HG03439 (cell line): ENCODE data around the gene QRFP.

ENCODE experiments used
- ATAC-seq: cut with Tn5 transposase; IDR thresholded peaks from one replicate; pipeline ENCODE4 v1.9.1; 2021; ENCODE audit warnings: mild to moderate bottlenecking, moderate library complexity; ENCODE audit not compliant: unreplicated experiment

QRFP gene

DNA sequence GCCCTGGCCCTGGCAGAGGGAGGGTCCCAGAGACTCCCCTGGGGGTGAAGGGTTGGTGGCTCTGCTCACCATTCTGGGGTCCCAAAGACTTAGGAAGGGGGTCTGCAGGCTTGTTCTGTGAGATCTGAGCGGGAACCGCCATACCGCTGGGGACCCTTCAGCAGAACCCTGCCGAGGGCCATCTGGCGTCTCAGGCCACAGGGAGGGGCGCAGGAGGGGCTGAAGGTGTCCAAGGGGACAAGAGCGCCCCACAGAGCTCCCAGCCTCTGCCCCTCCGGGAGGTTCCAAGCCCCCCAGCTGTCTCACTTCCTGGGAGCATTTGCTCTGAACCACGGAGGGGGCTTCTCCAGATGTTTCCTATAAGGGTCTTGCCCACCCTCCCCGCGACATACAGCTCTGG lies 37.6 kb upstream of the QRFP start:
- ATAC-seq, result no peak

DNA sequence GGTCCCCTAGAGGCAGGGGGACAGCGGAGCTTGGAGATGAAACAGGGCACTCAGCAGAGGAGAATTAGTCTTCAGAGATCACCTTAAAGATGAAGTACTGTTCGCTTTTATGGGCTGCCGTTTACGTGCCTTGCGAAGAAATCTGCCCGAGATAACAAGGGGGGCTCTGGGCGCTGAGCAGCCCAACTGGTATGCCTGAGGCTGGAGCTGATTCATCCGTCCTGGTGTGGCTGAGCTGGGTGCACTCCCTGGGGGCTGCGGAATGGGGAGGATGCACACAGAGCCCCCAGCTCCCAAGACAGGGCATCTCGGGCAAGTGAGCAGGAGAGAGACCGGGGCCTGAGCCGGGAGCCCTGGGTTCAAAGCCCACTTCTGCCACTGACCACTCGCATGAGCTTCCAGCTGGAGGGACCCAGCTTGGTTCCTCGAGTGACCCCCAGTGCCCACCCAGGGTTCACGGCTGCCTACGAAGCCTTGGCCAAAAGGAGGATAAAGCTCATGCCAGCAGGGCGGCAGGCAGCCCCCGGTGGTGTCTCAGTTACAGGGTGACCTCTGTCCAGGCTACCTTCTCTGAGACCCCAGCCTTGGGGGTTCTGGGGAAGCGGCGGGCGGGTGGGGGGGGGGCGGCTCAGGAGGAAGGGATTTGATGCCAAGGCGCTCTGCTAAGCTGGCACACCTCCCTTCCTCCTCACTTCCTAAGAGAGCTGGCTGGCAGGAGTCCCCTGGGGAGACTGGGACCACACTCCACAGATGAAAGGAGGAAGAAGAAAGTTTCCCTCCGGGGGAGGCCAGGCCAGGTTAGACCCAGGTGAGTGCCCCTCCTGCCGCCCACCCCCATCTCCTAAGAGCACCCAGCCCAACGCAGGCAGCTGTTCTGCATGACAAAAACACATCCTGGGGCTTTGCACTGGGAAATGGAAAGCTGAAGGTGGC lies 36.8 kb upstream of the QRFP start:
- no peak for ATAC-seq

DNA sequence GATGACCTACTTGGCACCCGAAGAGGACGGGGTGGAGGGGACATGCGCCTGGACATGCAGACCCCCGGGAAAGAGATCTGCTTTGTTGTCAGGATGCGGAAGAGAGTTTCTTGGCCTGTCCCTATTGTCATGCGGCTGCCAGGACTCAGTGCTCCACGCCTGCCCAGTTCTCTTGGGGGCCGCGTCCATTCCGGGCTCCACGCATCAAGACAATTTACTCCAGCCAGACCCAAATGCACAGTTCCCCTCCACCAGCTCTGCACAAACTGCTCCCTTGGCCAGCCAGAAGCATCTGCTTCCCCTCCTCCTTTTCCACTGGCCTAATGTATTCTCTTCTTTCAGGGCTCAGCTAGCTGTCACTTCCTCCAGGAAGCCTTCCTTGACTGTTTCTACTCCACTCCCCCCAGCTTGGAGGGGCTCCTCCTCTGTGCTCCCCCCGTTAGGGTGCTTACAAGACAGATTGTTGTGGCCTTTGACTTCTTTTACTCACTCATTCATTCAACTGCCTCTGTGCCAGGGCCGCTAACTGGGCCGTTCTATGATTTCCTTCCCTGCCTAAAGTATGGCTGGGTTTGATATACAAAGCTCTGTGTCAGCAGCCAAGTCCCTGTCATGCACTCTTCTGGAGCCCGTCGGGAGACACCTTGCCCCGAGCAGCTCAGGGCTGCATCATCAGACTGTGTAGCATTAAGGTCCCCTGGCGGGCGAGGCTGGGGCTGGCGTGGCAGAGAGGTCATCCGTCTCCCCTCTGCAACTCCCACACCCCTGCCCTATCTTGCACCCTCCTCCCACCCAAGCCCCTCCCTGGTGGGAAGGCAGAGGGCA lies 35.9 kb upstream of the QRFP start:
- no peak for ATAC-seq

DNA sequence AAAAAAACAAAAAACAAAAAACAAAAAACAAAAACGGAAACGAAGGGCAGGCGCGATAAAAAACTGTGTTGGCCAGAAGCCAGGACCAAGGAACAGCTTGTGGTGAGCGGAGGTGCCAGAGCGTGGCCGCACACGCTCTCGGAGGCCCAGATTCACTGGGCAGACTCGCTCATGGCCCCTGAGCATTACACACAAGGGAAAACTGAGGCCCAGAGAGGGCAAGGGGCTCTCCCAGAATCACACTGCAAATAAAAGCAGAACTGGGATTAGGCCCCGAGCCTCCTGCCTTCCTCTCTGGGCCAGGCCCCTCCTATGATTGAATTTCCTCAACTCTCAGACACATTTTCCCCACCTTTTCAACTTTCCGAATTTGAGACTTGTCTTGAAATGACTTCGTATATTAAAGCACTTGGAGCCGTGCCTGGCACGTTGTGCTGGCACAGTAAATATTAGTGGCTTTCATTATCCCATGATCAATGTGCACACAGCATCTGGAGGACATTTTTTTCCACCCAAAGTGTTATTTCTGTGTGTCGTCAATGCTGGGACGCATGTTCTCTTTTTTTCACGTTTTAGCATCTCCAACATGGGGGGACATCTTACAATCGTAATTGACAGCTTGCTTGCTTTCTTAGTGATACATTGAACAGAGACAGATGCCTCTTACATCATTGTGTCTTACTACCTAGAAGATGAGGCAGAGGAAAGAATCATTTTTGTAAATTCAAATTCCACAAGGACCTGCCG lies 35.1 kb upstream of the QRFP start:
- no peak for ATAC-seq

DNA sequence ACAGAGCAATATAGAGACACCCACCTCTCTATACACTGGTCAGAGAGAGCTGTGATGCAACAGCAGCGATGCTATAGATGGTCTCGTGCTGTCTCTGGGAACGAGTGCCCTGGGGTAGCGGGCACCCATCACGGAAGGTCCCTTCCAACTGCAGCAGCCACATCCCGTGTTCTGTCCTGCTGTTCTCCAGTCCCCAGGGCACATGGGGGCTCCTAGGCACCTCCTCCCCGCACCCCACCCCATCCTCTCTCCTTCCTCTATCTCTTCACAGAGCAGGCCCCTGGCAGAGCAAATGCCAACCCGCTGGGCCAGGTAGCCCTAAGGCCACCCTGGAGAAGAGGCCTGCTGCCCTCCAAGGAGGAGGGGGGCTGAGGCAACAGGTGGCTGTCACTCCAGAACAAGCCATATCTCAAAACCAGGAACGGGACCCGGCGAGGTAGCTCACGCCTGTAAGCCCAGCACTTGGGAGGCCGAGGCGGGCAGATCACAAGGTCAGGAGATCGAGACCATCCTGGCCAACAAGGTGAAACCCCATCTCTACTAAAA lies 34.3 kb upstream of the QRFP start:
- ATAC-seq, result no peak

DNA sequence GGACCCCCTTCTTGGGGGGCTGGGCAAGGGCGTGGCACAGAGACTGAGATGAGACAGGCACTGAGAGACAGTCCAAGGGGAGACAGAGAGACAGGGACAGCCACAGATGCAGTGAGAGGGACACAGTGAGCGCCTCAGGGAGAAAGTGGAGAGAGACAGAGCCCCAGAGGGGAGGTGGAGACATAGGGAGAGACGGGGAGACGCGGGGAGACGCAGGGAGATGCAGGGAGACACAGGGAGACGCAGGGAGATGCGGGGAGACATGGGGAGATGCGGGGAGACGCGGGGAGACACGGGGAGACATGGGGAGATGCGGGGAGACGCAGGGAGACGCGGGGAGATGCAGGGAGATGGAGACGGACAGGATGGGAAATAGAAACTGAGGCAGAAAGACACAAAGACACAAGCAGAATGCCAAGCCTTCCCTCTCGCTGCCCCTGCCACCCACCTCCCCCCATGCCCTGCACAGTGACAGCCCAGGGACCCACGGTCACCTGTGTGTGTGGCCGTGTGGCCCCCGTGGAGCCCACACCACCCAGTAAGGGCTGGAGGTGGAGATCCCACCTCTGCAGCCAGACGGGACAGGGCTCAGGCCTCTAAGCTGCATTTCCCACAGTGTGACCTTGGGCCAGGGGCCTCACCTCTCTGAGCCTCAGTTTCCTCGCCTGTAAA lies 33.7 kb upstream of the QRFP start:
- no peak for ATAC-seq

DNA sequence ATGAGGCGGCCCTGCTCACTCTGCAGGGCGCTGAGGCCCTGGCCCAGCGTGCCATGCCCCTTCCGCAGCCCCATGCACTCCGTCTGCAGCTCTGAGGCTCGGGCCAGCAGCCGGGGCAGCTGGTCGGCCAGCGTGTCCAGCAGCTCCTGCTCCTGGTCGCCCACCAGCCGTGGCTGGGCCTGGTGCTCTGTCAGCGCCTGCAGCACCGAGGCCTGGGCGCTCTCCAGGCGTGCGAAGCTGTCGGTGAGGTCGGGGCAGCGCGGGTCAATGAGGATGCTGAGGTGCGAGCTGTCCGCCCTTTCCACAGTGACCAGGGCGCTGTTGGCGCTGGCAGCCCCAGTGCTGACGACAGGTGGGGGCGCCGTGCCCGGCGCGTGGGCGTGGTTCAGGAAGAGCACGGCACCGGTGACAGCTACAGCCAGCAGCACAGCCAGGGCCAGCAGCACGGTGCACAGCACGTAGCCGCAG lies 33.0 kb upstream of the QRFP start:
- no peak for ATAC-seq

DNA sequence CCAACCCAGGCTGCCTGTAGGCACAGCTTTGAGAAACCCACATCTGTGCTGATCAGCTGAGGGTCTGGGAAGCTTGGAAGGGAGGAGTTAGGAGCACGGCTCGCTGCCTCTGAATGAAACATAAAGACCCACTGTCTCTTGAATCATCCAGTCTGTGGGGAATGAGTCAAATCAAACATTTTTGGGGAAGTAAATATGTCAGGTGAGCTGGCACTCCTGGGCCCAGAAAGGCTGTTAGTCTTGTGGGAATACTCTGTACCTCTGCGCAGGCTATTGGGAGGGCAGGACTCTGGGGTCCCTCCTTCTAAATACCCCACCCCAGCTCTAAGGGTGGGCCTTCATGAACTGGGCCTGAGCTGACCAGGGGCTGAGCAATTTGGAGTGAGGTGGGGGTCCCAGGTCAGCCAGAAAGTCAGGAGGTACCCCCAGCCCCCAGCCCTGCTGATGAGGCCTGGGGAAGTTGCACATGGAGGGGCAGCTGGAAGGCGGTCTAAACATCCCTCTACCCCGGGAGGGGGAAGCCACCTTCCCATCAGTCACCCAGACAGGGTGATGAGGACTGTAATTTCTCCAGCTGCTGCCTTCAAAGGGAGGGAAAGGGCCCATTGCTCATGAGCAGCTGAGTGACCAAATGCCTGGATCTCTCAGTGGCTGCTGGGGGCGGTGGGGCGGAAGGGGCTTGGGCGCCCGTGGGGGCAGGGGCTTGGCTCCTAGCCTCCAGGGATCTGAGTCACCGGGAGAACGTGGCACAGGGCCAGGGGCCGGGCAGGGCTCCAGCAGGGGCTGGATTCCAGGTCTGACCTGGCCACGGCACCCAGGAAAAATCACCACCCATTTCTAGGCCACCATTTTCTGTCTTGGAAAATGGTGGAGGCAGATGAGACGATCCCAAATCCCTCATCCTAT lies 31.6 kb upstream of the QRFP start:
- ATAC-seq, result peak; percentile 41

DNA sequence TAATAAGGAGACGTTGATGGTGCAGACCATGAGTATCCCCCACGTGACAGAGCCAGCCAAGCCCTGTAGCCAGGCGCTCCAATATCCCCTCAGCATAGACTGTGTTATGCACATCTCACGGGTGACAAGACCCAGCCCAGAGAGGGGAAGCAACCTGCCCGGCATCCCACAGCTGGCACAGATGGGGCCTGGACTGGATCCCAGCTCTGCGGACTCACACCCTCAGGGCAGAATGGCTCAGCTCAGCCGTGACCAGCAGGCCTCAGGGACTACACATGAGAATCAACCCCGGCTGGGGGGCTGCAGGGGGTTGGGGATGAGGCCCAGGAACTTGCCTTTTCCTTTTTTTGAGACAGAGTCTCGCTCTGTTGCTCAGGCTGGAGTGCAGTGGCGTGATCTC lies 30.7 kb upstream of the QRFP start:
- no peak for ATAC-seq

DNA sequence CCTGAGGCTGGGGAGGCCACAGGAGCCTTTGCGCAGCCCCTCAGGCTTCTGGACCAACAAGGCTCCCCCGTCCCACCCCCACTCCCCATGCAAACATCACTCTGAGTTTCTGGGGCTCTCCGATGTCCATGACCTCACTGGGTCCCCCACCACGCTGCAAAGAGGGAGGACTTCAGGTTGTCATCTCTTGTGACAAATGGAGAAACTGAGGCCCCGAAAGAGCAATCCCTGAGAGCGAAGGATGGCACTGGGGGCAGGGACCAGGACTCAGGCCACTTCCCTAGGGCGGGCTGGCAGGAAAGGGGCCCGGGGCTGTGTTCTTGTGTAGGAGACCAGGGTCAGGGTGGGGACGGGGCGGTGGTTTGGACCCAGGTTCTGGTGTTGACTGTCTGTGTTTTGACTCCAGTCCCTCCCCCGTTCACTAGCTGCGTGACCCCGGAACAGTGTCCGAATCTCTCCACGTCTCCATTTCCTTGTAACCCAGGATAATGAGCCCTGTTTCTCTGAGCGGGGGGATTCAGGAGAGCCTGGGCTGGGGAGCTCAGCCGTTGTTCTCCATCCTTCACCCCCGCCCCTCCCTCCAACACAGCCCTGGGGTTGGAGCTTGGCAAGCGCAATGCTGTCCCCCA lies 28.6 kb upstream of the QRFP start:
- ATAC-seq, result no peak

DNA sequence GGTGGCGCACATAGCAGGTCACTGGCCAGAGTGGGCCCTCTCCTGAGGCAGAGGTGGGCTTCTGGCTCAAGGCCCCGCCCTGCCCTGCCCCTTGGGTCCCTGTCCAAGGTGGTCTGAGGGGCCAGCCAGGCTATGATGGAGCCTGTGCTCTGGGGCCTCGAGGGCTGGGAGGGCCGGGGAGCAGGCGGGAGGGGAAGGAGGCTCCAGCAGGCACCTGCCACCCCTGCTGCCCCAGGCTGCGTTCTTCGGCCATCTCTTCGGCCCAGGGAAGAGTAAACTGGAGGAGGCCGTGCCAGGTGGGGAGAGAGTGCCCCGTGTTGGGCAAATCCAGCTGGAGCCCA lies 27.8 kb upstream of the QRFP start:
- no peak for ATAC-seq

DNA sequence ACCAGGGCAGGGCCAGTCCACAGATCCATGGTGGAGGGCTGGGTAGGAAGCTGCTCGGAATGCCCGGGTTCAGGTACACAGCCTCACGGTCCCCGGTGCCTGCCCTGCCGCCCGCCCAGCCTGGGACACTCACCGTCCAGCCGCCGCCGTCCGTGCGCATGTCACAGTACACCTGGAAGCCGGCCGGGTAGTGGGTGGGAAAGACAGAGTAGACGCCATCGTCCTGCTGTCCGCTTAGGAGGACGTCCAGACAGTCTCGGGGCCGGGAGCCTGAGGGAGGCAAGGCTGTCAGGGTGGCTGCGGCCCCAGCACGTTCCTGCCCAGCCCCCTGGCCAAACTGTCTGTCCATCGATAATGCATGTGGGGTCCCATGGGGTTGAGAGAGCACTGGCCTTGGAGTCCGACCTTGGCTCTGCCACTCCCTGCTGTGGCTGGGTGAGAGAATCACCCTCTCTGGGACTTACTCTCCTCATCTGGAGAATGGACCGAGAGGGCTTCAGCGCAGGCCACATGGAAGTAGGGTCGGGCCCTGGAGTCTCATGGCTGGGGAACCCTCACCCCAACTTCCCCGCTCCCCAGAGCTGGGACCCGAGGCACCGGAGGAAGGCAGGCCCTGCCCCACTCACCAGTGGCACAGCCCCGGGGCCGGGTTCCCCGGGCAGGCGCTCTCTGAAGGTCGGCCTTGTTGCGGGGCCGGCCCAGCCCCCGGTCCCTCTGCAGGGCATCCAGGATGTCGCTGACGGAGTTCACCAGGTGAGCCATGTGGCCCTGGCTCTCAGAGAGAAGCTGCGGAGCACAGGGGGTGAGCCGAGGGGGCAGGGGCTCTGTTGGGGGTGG lies 27.2 kb upstream of the QRFP start:
- ATAC-seq, result no peak

DNA sequence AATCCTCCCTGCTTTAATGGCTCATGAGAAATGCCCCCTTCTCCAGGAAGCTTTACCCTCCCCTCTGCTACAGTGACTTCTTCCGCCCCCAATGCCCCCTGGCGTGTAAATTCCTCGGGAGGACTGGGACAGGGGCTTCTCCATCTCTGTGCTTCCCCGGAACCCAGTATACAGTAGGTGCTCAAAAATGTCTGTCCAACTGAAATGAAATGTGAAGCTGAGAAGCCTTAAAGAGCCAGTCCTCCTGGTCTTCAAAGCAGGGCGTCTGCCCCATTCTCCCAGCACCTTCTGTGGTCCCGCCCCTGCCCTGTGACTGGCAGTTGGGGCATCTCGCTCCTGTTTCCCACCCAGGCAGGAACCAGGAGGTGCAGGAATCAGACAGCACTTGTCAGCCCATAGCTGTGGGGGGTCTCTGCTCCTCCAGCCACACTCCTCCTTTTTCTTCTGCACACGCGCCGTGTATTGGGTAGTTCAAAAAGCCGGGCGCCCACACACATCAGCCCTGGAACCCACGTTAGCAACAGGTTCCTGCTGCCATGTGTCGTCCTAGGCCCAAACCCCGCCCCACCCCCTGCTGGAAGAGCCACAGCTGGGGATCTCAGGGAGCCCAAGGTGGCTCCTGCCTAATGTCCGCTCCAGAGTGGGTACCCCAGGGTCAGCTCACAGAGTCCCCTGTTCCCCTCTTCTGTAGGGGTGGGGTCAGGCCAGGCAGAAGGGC lies 26.4 kb upstream of the QRFP start:
- no peak for ATAC-seq

DNA sequence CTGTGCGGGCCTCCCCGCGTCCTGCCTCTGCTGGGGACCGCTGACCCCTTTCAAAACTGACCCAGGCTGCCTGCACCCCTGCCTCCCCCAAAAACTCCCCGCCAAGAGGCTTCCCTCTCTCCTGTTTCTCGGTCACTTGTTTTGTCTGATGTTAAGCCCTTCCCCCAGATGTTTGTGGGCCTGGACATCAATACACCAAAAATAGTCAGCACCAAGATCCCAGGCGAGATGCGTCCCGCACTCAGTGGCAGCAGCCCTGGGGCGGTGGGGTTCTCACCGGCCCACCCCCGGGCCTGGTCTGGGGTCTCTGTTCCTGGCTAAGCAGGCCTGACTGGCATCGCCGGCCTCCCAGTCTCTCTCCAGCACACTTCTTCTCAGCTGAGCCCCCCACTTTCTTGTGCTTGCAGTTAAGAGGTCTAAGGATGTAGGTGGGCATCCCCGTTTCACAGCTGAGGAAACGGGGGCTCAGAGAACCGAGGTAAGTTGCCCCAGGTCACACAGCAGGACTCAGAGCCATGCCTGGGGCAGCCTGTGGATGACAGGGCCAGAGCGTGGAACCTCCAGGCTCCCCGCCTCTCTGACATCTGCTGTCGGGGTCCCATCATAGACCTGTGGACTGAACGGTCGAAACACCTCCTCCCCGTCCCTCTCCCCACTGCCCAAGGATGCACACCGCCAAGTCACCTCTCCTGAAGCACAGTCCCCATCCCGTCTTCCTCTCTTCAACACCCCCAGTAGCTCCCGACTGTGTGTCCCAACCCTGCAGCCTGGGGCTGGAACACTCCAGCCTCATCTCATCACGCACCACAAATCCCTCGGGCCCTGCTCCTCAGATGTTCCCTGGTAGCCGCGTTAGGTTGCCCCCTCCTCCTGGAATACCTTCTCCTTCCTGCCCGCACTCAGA lies 25.6 kb upstream of the QRFP start:
- ATAC-seq, result no peak

DNA sequence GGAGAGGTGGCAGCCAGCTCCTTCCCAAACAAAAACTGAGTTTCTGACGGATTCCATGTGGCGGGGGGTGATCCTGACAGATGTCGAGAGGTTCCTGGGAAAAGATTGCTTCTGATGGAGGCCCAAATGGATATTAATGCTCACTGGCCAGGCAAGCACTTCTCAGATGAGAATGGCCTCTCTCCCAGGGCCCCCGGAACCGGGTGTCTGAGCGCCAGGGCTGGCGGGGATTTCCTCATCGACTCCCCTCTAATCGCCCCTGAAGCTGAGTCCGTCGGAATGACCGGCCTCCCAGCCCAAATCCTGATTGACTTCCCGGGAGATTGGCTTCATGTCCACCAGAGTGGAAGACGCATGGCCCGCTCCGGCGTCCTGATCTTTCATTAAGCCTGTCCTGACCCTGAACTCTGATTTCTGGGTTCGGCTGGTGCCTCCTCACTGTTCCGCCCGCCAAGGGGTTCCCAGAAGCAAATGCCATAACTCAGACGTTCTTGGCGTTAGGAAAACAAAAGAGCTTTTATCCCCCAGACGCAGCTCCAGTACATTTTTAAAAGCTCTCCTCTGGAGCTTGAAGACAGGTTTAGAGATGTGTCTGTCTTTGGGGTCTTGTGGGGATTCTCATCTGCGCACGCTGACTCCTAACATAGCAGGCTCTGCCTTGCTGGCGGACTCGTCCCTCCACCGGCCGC lies 24.8 kb upstream of the QRFP start:
- ATAC-seq, result no peak

DNA sequence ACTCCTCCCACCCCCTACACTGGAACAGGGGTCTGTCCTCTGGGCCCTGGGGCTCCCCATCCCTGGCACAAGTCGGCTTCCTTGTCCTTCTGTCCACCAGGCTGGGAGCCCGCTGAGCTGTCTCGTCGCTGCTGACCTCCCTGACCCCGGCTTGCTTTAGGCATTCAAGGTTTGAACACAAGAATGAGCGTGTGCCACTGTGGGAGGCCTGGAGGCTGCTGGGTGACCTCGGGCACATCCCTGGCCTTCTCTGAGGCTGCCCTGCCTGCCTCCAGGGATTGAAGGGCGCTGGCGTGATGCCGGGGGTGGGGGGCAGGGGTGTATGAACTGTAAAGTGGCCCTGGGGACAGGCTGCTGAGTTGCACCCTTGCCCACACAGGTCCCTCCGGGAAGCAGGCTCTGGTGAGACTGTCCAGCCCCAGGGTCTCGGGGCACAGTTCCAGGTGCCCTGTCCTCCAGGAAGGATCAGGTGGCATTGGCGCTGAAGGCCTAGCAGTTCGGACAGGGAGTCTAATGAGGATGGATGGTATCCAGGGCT lies 24.2 kb upstream of the QRFP start:
- no peak for ATAC-seq
